GM06990 (cell line): Measurements from ENCODE around the gene CD47.

Experiments
- DNase-seq: peaks from one replicate; pipeline ENCODE4 v3.0.0-alpha.2; 2011; ENCODE audit not compliant: insufficient read length; ENCODE audit errors: extremely low read depth
- H3K27me3 ChIP-seq: replicated peaks from 2 replicates; pipeline ENCODE4 v1.6.0; 2011; ENCODE audit warnings: low read length; ENCODE audit not compliant: control insufficient read depth, insufficient read depth
- H3K36me3 ChIP-seq: 2 replicates; pipeline ENCODE4 v1.5.1; 2011; ENCODE audit warnings: low read length; ENCODE audit not compliant: control insufficient read depth, insufficient read depth
- H3K4me3 ChIP-seq: replicated peaks from 2 replicates; pipeline ENCODE4 v1.5.1; 2011; ENCODE audit warnings: low read depth, mild to moderate bottlenecking, control low read depth, low read length
- TF ChIP-seq, protein P1 (sequence below): IDR thresholded peaks from 2 replicates; pipeline ENCODE4 v1.5.1; 2011; ENCODE audit warnings: low read length, control low read depth, mild to moderate bottlenecking, inconsistent platforms; ENCODE audit not compliant: insufficient read depth, poor library complexity, severe bottlenecking

CD47 gene

DNA sequence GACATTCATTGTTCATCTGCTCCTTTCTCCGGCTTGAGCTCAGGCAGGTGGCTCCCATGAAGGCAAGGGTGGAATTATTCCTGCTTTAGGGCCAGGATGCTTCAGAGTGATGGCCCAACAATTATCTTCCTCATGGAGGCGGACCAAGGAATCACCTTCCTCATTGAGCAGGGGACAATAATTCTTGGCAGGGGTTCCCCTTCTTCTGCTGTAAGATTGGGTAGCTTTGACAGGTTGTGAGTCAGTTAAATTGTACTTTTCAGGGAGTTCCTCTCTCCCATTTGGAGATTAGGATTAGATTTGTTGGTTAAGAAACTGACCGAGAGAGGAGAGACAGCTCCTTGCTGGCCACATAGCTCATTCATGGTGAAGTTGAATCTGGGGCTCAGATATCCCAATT, 31.4 kb upstream of the CD47 start:
- Histone ChIP-seq H3K27me3 (no peaks in the 10 kb centered on the region), H3K36me3 (no peaks in the 10 kb centered on the region), H3K4me3 (no peak overlapping the region)
- TF ChIP-seq, protein P1, sequence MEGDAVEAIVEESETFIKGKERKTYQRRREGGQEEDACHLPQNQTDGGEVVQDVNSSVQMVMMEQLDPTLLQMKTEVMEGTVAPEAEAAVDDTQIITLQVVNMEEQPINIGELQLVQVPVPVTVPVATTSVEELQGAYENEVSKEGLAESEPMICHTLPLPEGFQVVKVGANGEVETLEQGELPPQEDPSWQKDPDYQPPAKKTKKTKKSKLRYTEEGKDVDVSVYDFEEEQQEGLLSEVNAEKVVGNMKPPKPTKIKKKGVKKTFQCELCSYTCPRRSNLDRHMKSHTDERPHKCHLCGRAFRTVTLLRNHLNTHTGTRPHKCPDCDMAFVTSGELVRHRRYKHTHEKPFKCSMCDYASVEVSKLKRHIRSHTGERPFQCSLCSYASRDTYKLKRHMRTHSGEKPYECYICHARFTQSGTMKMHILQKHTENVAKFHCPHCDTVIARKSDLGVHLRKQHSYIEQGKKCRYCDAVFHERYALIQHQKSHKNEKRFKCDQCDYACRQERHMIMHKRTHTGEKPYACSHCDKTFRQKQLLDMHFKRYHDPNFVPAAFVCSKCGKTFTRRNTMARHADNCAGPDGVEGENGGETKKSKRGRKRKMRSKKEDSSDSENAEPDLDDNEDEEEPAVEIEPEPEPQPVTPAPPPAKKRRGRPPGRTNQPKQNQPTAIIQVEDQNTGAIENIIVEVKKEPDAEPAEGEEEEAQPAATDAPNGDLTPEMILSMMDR = no peak
- DNase-seq = no peak

DNA sequence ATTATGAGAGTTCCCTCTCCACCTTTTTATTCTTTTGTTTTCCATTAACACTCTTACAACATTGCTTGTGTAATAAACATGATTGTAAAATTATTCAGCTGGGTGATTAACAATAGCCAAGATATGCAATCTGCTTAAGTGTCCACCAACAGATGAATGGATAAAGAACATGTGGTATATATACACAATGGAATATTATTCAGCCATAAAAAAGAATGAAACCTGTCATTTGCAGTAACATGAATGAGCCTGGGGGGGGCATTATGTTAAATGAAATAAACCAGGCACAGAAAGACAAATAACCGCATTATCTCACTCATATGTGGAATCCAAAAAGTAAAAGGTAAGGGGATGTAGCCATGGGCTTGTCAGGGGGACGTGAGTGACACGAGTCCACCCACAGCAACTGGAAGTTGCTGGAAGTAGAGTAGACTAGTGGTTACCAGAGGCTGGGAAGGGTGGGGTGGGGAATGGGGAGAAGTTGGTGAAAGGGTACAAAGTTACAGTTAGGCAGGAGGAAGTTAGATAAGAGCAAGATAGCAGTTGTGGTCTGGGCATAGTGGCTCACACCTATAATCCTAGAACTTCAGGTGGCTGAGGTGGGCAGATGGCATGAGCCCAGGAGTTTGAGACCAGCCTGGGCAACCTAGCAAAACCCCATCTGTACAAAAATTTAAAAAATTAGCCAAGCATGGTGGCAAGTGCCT, 28.7 kb upstream of the CD47 start:
- TF ChIP-seq, protein P1 = no peak
- no peaks in the 10 kb centered on the region for H3K36me3 ChIP-seq
- no peak for DNase-seq
- no peaks in the 10 kb centered on the region for H3K27me3 ChIP-seq
- H3K4me3 ChIP-seq = no peak overlapping the region

DNA sequence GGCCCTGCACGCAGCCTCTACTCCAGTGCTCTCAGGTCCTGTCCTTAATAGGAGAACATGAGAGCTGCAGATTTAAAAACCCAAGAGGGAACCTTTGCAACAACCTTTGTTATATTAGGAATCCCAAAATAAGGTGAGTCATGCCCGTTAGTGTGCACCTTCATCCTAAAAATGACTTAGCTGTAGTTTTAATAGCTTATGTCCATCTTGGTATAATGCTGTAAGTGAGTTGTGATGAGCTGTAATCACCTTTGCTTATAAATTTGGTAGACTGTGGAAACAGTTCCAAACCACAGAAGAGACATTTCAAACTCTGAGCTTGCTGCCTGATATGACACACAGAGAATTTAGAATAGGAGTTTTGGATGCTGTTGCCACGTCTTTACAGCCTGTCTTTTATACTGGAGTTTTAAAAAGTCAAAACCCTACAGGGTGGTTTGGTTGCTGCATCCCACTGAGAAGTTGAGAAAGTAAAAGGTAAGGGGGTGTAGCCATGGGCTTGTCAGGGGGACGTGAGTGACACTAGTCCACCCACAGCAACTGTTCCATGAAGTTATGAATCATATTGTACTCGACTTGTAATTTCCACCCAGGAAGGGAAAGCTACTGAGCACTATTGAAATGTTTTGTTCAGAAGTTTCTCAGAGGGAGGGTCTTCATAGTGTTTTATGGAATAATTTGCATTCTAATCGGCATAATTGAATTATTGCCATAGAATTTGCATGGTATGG, 27.4 kb upstream of the CD47 start:
- DNase-seq = no peak
- TF ChIP-seq, protein P1 = no peak

DNA sequence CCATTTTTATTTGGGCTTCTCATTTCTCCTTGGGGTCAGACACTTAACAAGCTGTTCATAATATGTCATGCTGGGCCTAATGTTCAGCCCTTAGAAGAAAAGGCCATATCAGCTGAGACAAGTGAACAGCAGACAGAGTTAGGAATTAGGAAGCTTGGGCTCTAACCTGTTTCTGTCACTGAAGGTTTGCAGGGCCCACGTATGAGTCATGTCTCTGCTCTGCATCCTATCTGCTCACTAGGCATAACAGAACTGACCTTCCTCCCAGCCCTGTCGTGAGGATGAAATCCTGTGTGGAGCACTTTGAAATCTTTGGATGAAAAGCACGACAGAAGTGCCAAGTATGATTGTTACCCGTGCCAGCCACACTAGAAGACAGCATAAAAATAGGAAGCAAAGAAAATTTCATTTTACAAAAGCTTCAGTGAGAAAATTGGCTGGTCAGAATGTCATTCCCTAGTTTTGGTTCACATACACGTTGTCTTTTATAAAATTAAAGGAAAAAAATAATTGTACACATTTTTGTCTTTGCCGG, 26.5 kb upstream of the CD47 start:
- no peak for DNase-seq
- Histone ChIP-seq H3K27me3 (no peaks in the 10 kb centered on the region), H3K36me3 (no peaks in the 10 kb centered on the region), H3K4me3 (no peak overlapping the region)
- TF ChIP-seq, protein P1 = no peak

More for the DNA sequence above, 27.4 kb upstream of the CD47 start:
- no peaks in the 10 kb centered on the region for H3K27me3 ChIP-seq
- H3K4me3 ChIP-seq = no peak overlapping the region
- H3K36me3 ChIP-seq = no peaks in the 10 kb centered on the region

DNA sequence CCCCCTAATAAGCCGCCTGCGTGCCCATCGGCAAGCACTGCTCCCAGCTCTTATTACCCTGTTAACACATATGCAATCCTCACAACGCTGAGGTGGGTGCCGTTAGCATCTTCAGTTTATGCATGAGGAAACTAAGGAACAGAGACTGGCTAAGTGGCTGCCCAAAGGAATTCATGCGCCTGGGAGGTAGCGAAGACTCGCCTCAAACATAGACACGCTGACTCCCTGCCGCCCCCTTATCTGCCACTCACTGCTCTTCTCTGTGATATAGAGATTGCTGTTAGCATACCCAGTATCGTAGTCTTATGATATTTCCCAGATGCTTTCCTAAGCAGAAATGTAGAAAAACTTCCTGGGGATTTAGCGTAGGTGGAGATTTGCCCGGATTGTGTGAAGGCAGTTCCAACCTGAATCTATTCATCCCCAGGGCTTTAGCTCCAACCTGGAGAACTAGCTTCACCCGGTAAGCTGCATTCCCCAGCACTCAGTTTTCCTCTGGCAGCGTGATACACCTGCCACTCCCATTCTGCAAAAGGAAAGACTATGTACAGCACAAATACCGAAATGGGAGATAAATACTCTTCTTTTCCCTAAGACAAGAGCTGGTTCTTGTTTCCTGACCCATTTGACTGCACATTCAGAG, 23.7 kb upstream of the CD47 start:
- TF ChIP-seq, protein P1 = no peak
- Histone ChIP-seq H3K4me3 (no peak overlapping the region), H3K27me3 (no peaks in the 10 kb centered on the region), H3K36me3 (no peaks in the 10 kb centered on the region)
- no peak for DNase-seq
